GM19468 (cell line): Measurements from ENCODE around the gene BTBD9.
"Not testable (repeated sequence)": the region's sequence is repeated elsewhere in the genome, so short reads cannot be mapped to it uniquely, and the experiment has no call there.

Source experiments
- ATAC-seq: cut with Tn5 transposase; IDR thresholded peaks from one replicate; pipeline ENCODE4 v1.9.1; 2021; ENCODE audit warnings: mild to moderate bottlenecking, moderate library complexity, moderate number of reproducible peaks; ENCODE audit not compliant: unreplicated experiment; ENCODE audit errors: extremely low read depth

BTBD9 gene

GRCh38 chr6:38143191-38144150 is 496.3 kb downstream of the BTBD9 start:
- no peak for ATAC-seq

DNA sequence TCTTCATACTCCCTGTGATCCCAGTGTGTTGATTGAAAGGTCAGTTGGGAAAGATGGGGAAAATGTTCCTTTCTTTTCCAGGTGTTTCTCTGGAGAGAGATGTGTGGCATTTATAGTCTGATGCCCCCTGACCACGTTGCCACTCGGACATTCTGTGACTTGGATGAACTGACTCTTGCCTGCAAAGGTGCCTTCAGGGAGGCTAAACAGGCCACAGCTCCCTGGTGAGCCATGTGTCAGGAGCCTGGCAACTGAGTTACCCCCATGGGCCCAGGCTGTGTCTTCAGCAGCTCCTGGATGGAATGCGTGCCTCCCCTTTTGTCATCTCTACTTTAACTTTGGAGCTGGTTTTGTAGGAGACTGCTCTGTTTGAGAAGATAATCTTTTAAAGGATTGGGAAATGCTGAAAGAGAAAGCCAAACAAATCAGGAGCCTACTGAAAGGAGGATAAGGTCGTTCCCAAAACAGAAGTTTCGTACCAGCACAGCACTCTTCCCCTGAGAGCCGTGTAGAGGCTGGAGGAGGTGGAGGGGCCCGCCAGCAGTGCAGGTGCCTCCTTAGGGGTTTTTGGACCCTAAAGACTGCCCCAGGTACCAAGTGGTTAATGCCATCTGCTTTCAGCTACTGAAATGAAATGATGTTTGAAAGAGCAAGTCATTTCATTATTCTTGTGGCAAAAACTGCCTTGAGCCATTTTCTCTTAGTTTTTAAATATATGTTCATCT is 497.4 kb downstream of the BTBD9 start:
- ATAC-seq, result no peak

GRCh38 chr6:38141716-38142115 is 498.0 kb downstream of the BTBD9 start:
- no peak for ATAC-seq

GRCh38 chr6:38141085-38141484 is 498.6 kb downstream of the BTBD9 start:
- ATAC-seq, result no peak

DNA sequence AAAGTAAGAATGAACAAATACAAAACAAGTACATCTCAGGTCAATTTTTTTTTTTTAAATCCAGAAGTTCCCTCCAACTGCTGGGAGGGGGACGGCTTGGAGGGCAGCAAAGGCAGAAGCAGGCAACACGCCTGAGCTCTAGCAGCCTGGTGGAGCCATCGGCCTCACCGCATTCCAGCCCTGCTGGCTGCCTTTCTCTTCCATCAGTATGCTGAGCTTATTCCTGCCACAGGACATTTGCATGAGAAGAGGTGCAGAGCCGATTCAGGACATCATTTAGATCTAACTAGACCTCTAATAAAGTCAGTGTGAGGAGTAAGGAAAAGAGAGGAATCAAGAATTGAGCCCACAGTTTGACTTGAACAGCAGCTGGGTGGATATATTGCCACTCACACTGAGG is 501.4 kb downstream of the BTBD9 start:
- no peak for ATAC-seq

GRCh38 chr6:38137608-38138265 is 502.0 kb downstream of the BTBD9 start:
- ATAC-seq, result no peak

DNA sequence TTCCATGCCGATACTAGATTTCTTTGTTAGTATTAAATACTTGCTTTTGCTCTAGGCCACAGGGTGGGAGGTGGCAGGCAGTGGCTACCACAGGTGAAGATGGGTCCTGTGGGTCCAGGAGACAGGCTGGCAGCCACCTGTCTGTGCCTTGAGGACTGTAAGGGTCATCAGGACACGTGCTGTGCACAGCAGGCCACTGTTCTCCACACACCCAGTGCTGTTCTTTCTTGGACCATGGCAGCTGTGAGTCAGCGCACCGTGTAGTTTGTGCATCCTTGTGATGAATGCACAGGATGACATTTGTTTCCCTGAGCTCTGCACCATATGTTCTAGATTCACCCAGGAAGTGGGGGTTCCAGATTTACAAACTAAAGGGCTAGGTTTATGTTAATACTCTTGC is 503.2 kb downstream of the BTBD9 start:
- no peak for ATAC-seq

- no peak for ATAC-seq
Observed at GRCh38 chr6:38134704-38135088, 505.0 kb downstream of the BTBD9 start.

DNA sequence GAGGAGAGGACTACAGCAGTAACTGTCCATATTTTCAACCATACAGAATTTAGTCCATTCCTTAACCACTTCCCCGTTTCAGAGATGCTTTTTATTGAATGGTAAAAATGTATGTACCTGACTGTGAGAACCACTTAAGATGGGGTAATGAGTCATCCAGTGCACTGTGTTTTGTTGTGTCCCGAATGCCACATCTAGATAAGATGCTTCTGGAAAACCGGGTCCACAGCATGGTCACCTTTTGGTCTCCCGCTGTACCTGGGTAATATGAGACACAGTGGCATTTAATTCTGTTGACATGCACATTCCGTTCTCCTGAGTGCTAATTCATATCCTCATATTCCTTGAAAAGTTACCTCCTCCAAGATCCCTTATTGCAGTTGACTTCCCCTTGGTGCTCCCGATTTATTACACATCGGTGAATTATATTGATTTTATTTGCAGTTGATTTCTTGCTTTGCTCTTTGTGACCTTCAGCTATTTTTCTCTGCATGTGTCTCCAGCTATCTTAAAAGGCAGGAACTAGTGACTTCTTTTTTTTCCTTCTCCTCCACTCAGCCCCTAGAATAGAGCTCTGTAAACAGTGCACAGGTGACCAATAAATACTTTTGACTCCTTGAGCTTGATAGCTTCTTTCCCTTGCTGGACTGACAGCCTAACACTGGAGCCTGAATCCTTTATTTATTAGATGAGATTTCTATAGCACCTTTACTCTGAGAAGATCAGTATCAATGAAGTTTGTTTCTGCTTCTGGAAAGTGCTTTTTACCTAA is 505.6 kb downstream of the BTBD9 start:
- ATAC-seq, result no peak

DNA sequence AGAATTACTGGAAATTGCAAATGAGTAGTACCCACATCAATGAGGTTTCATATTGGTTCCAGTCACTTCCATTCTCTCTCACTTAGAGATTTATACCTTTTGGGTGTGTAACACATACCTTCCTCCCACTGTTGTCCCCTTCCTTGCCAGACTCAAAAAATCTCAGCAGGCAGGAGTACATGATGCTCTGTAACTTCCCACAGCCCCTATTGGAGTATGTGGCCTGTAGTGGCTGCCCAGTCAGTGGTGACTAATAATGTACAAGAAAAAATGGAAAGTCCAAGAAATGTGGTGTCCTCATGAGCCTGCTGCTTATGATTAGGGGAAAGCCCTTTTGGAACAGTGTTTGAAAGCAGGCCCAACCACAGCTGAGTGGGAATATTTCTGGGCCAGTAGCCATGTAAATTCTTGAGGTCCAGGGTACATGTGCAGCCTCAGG is 508.2 kb downstream of the BTBD9 start:
- no peak for ATAC-seq

- ATAC-seq, result no peak
Observed at GRCh38 chr6:38127284-38127683, 512.4 kb downstream of the BTBD9 start.

DNA sequence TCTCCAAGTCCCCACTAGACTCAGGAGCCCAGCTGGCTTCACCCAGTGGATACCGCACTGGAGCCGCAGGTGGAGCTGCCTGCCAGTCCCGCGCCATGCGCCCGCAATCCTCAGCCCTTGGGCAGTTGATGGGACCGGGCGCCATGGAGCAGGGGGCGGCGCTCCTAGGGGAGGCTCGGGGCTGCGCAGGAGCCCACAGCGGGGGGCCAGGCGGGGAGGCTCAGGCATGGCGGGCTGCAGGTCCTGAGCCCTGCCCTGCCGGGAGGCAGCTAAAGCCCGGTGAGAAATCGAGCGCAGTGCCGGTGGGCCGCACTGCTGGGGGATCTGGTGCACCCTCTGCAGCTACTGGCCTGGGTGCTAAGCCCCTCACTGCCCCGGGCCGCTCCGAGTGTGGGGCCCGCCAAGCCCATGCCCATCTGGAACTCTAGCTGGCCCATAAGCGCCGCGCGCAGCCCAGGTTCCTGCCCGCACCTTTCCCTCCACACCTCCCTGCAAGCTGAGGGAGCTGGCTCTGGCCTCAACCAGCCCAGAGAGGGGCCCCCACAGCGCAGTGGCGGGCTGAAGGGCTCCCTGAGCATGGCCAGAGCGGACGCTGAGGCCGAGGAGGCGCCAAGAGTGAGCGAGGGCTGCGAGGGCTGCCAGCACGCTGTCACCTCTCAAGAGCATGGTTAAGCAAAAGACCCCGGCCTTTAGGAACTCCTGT is 515.4 kb downstream of the BTBD9 start:
- not testable (repeated sequence) for ATAC-seq

- ATAC-seq, result no peak
Observed at GRCh38 chr6:38119516-38119915, 520.2 kb downstream of the BTBD9 start.

- no peak for ATAC-seq
Observed at GRCh38 chr6:38118791-38119365, 520.9 kb downstream of the BTBD9 start.
